Spleen (tissue), 11 donors: ENCODE data around the gene PTPRZ1. TPM values are rescaled to one million over a fixed set of nuclear protein-coding genes. Genes with fewer than 3 reads are reported as not detected.

Experiments used
- DNase-seq: peaks from one replicate; pipeline ENCODE4 v3.0.0-alpha.2; 2020
- H3K27ac ChIP-seq, 8 donors: fragments of 200-600 bp; sonication (generic) in 7 of 8; 1 replicate in 4 of 8; 2 replicates in 4 of 8; pipeline versions ENCODE4 v1.5.0 to v1.8.0; 2016 to 2021; ENCODE audit warnings: inconsistent platforms in 4 of 8, mild to moderate bottlenecking in 4 of 8, moderate library complexity in 1 of 8
- H3K27me3 ChIP-seq, 7 donors: fragments of 200-600 bp; sonication (generic) in 6 of 7; replicated peaks in 1 of 7; 1 replicate in 4 of 7; 2 replicates in 3 of 7; pipeline versions ENCODE4 v1.5.0 to v1.8.0; 2016 to 2021; ENCODE audit warnings: inconsistent platforms in 3 of 7, mild to moderate bottlenecking in 1 of 7
- H3K36me3 ChIP-seq, 6 donors: fragments of 200-600 bp; sonication (generic) in 5 of 6; 1 replicate in 4 of 6; 2 replicates in 2 of 6; pipeline versions ENCODE4 v1.5.0 to v1.8.0; 2016 to 2021; ENCODE audit warnings: inconsistent platforms in 2 of 6
- H3K4me1 ChIP-seq, 6 donors: fragments of 200-600 bp; sonication (generic) in 5 of 6; 1 replicate in 3 of 6; 2 replicates in 3 of 6; pipeline versions ENCODE4 v1.5.0 to v1.8.0; 2016 to 2021; ENCODE audit warnings: inconsistent platforms in 3 of 6
- H3K4me3 ChIP-seq, 8 donors: fragments of 200-600 bp; sonication (generic) in 7 of 8; 1 replicate in 4 of 8; 2 replicates in 4 of 8; pipeline versions ENCODE4 v1.5.0 to v1.8.0; 2016 to 2021; ENCODE audit warnings: inconsistent platforms in 4 of 8, mild to moderate bottlenecking in 4 of 8, moderate library complexity in 2 of 8
- H3K9me3 ChIP-seq, 8 donors: fragments of 200-600 bp; sonication (generic) in 7 of 8; 1 replicate in 4 of 8; 2 replicates in 4 of 8; pipeline versions ENCODE4 v1.5.0 to v1.8.0; 2016 to 2021; ENCODE audit warnings: inconsistent platforms in 4 of 8
- CTCF ChIP-seq, 11 experiments: fragments of 200-600 bp in 7 of 11; fragments of 450-650 bp in 4 of 11; sonication (generic) in 4 of 11; IDR thresholded peaks in 8 of 11; conservative IDR thresholded peaks in 3 of 11; 1 replicate in 7 of 11; 2 replicates in 4 of 11; pipeline versions ENCODE4 v1.4.0 to v1.8.0; 2016 to 2021; ENCODE audit warnings: antibody characterized with exemption in 11 of 11, inconsistent platforms in 4 of 11, mild to moderate bottlenecking in 1 of 11
- POLR2A ChIP-seq, 3 donors: fragments of 450-650 bp; IDR thresholded peaks; one replicate each; pipeline ENCODE4 v1.5.1; 2017; ENCODE audit warnings: antibody characterized with exemption in 3 of 3, mild to moderate bottlenecking in 1 of 3
- POLR2AphosphoS5 ChIP-seq, 3 donors: sonication (generic); formaldehyde crosslinking; IDR thresholded peaks; one replicate each; pipeline ENCODE4 v1.5.1; 2017; ENCODE audit warnings: antibody characterized with exemption in 3 of 3
- WGBS, 5 donors: extraction: QIAGEN DNeasy Blood & Tissue Kit in 3 of 5; methylation state at CpG; one replicate each; pipeline versions ENCODE4 v1.1.5 to v1.1.7; 2013 to 2018; 5-methylcytosine and 5-hydroxymethylcytosine counted together
- intact Hi-C: fragments of 100-400 bp; cut with DNase I; formaldehyde crosslinking; loops from one replicate; pipeline ENCODE4 v1.15.0; 2023; ENCODE audit warnings: low total_unique reads
- polyA plus RNA-seq, 3 donors: library from polyadenylated mRNA; stranded (reverse); fragments of 200-250 nt; gene quantifications; one replicate each; pipeline ENCODE4 v1.2.1, GENCODE V29; 2013
- total RNA-seq, 7 donors: library from RNA; depleted of rRNA in 3 of 7; stranded (reverse); fragments of >200 nt in 3 of 7; fragmentation: NEBNext Ultra II Directional in 4 of 7; extraction: Animal tissue kit (Norgen Biotek cat#: 25700) in 4 of 7; gene quantifications; one replicate each; pipeline versions ENCODE4 v1.1.0 to v1.2.1, GENCODE V29; 2016 to 2021
- donor health status: healthy with polysubstance abuse.
- donor health status: DM: no; HTN: no; CAD: no; lungs with moderate emphysema.
- donor health status: DM: no; HTN: no; CAD: no.
- donor health status: Bipolar disorder and iron deficiency.
- donor health status: healthy.
- donor health status: DM: no; HTN: no; CAD: no.
- donor health status: DM: yes; HTN: yes; CAD: no.

PTPRZ1 gene
- total and polyA plus RNA-seq, 10 donors: 0.87 to 5.9 (median 1.4) TPM

- TF ChIP-seq CTCF (IDR thresholded peaks at IDR 0.05 in 8 of 11, conservative IDR thresholded peaks at IDR 0.05 in 3 of 11): no peak
- no peak for TF ChIP-seq POLR2AphosphoS5 (IDR thresholded peaks at IDR 0.05)
- TF ChIP-seq POLR2A (IDR thresholded peaks at IDR 0.05): no peak
- H3K36me3 ChIP-seq: no peaks in the 10 kb centered on the region
- DNase-seq: no peak
- no peaks in the 10 kb centered on the region for H3K27me3 ChIP-seq
- intact Hi-C loops: no loop called here
- H3K9me3 ChIP-seq: no peaks in the 10 kb centered on the region
- WGBS, 5 donors: 86 to 91% (median 90%) methylated on average over 5 of the region's 5 CpGs
- no peak overlapping the region for H3K4me3 ChIP-seq
- H3K4me1 ChIP-seq: no peaks in the 10 kb centered on the region
- no peak overlapping the region for H3K27ac ChIP-seq
Observed at GRCh38 chr7:121961089-121961867, 88.3 kb downstream of the PTPRZ1 start.

GRCh38 chr7:121966276-121966934 lies 93.4 kb downstream of the PTPRZ1 start:
- Histone ChIP-seq H3K36me3 (no peaks in the 10 kb centered on the region), H3K4me1 (no peaks in the 10 kb centered on the region), H3K4me3 (no peak overlapping the region), H3K27me3 (no peaks in the 10 kb centered on the region), H3K27ac (no peak overlapping the region), H3K9me3 (no peaks in the 10 kb centered on the region)
- no peak for DNase-seq
- TF ChIP-seq POLR2AphosphoS5 (IDR thresholded peaks at IDR 0.05) (no peak), CTCF (IDR thresholded peaks at IDR 0.05 in 8 of 11, conservative IDR thresholded peaks at IDR 0.05 in 3 of 11) (no peak), POLR2A (IDR thresholded peaks at IDR 0.05) (no peak)
- intact Hi-C loops: no loop called here
- WGBS, 5 donors: 70 to 86% (median 84%) methylated on average over 2 of the region's 2 CpGs

GRCh38 chr7:121966935-121967332 lies 94.0 kb downstream of the PTPRZ1 start:
- WGBS, 5 donors: 71 to 84% (median 73%) methylated on average over 4 of the region's 4 CpGs

More at GRCh38 chr7:121966935-121967332, 94.0 kb downstream of the PTPRZ1 start:
- Histone ChIP-seq H3K27ac (no peak overlapping the region), H3K9me3 (no peaks in the 10 kb centered on the region), H3K4me3 (no peak overlapping the region), H3K4me1 (no peaks in the 10 kb centered on the region), H3K36me3 (no peaks in the 10 kb centered on the region), H3K27me3 (no peaks in the 10 kb centered on the region)
- intact Hi-C loops: no loop called here
- TF ChIP-seq POLR2AphosphoS5 (IDR thresholded peaks at IDR 0.05): no peak
- TF ChIP-seq CTCF (IDR thresholded peaks at IDR 0.05 in 8 of 11, conservative IDR thresholded peaks at IDR 0.05 in 3 of 11): no peak
- TF ChIP-seq POLR2A (IDR thresholded peaks at IDR 0.05): no peak
- DNase-seq: no peak
